ENCODE results near the gene ARHGEF4.
"Not testable (repeated sequence)": the region's sequence is repeated elsewhere in the genome, so short reads cannot be mapped to it uniquely, and the experiment has no call there.

The ARHGEF4 gene

GRCh38 chr2:131064589-131065512 lies 228.1 kb downstream of the ARHGEF4 start:
- in situ Hi-C loops (cut with HindIII; ENCODE audit: low sequenced_read_pairs) = no loop called here

- in situ Hi-C loops (cut with HindIII; ENCODE audit: low sequenced_read_pairs) = no loop called here
Observed at GRCh38 chr2:131067465-131068125, 230.9 kb downstream of the ARHGEF4 start.

GRCh38 chr2:131068172-131068571 lies 231.5 kb downstream of the ARHGEF4 start:
- in situ Hi-C loops (cut with HindIII; ENCODE audit: low sequenced_read_pairs) = not testable (repeated sequence)

GRCh38 chr2:131075578-131075977 lies 238.9 kb downstream of the ARHGEF4 start:
- in situ Hi-C loops (cut with HindIII; ENCODE audit: low sequenced_read_pairs) = not testable (repeated sequence)

GRCh38 chr2:131076707-131077106 lies 240.0 kb downstream of the ARHGEF4 start:
- in situ Hi-C loops (cut with HindIII; ENCODE audit: low sequenced_read_pairs) = no loop called here

- in situ Hi-C loops (cut with HindIII; ENCODE audit: low sequenced_read_pairs) = no loop called here
Observed at GRCh38 chr2:131077182-131077846, 240.6 kb downstream of the ARHGEF4 start.

GRCh38 chr2:131077966-131078365 lies 241.3 kb downstream of the ARHGEF4 start:
- in situ Hi-C loops (cut with HindIII; ENCODE audit: low sequenced_read_pairs) = no loop called here

GRCh38 chr2:131079931-131080330 lies 243.2 kb downstream of the ARHGEF4 start:
- in situ Hi-C loops (cut with HindIII; ENCODE audit: low sequenced_read_pairs) = not testable (repeated sequence)

- in situ Hi-C loops (cut with HindIII; ENCODE audit: low sequenced_read_pairs) = no loop called here
Observed at GRCh38 chr2:131081190-131081589, 244.5 kb downstream of the ARHGEF4 start.

GRCh38 chr2:131085646-131086045 lies 248.9 kb downstream of the ARHGEF4 start:
- in situ Hi-C loops (cut with HindIII; ENCODE audit: low sequenced_read_pairs) = no loop called here

GRCh38 chr2:131092458-131093005 lies 255.8 kb downstream of the ARHGEF4 start:
- in situ Hi-C loops (cut with HindIII; ENCODE audit: low sequenced_read_pairs) = no loop called here

GRCh38 chr2:131093006-131093695 lies 256.4 kb downstream of the ARHGEF4 start, which contains the start of gene FAM168B:
Gene FAM168B, minus strand, starts transcription at chr2:131093460. Its CDS starts 10,814 bp downstream, at chr2:131082646.
- in situ Hi-C loops (cut with HindIII; ENCODE audit: low sequenced_read_pairs) = no loop called here

GRCh38 chr2:131093696-131094462 lies 257.2 kb downstream of the ARHGEF4 start:
- in situ Hi-C loops (cut with HindIII; ENCODE audit: low sequenced_read_pairs) = no loop called here

GRCh38 chr2:131094463-131095281 lies 258.0 kb downstream of the ARHGEF4 start:
- in situ Hi-C loops (cut with HindIII; ENCODE audit: low sequenced_read_pairs) = no loop called here
